GM18519 (cell line): ENCODE results near the gene CRAMP1.
"Not testable (repeated sequence)": the region's sequence is repeated elsewhere in the genome, so short reads cannot be mapped to it uniquely, and the experiment has no call there.

ENCODE experiments used
- ATAC-seq: cut with Tn5 transposase; IDR thresholded peaks from one replicate; pipeline ENCODE4 v1.9.1; 2021; ENCODE audit warnings: mild to moderate bottlenecking, moderate library complexity; ENCODE audit not compliant: unreplicated experiment, low FRiP score

Gene CRAMP1

GRCh38 chr16:1612320-1613111 is at the start of gene CRAMP1:
Gene CRAMP1, plus strand, starts transcription at chr16:1612360. Its CDS starts 2,280 bp downstream, at chr16:1614640.
- ATAC-seq = peak; percentile 14

GRCh38 chr16:1563786-1564185 is 48.4 kb upstream of the CRAMP1 start:
- ATAC-seq = no peak

- no peak for ATAC-seq
These were observed 47.8 kb upstream of the CRAMP1 start for GRCh38 chr16:1564325-1564724.

- ATAC-seq = no peak
These were observed 46.9 kb upstream of the CRAMP1 start for GRCh38 chr16:1565083-1565805.

- ATAC-seq = no peak
These were observed 44.2 kb upstream of the CRAMP1 start for GRCh38 chr16:1567988-1568387.

GRCh38 chr16:1571012-1571671 is 41.0 kb upstream of the CRAMP1 start:
- ATAC-seq = no peak

- ATAC-seq = no peak
These were observed 39.5 kb upstream of the CRAMP1 start for GRCh38 chr16:1572673-1573072.

- no peak for ATAC-seq
These were observed 38.9 kb upstream of the CRAMP1 start for GRCh38 chr16:1573301-1573700.

GRCh38 chr16:1575578-1575977 is 36.6 kb upstream of the CRAMP1 start:
- no peak for ATAC-seq

- ATAC-seq = no peak
These were observed 32.9 kb upstream of the CRAMP1 start for GRCh38 chr16:1579214-1579613.

GRCh38 chr16:1580256-1580655 is 31.9 kb upstream of the CRAMP1 start:
- no peak for ATAC-seq

- no peak for ATAC-seq
These were observed 31.2 kb upstream of the CRAMP1 start for GRCh38 chr16:1580956-1581355.

- ATAC-seq = no peak
These were observed 30.4 kb upstream of the CRAMP1 start for GRCh38 chr16:1581804-1582203.

- ATAC-seq = no peak
These were observed 29.0 kb upstream of the CRAMP1 start for GRCh38 chr16:1583180-1583579.

GRCh38 chr16:1584926-1585484 is 27.2 kb upstream of the CRAMP1 start:
- ATAC-seq = no peak

GRCh38 chr16:1590366-1590765 is 21.8 kb upstream of the CRAMP1 start:
- no peak for ATAC-seq

- no peak for ATAC-seq
These were observed 21.0 kb upstream of the CRAMP1 start for GRCh38 chr16:1590930-1591705.

- no peak for ATAC-seq
These were observed 19.7 kb upstream of the CRAMP1 start for GRCh38 chr16:1592446-1592845.

- not testable (repeated sequence) for ATAC-seq
These were observed 16.6 kb upstream of the CRAMP1 start for GRCh38 chr16:1595511-1595910.

GRCh38 chr16:1596516-1596915 is 15.6 kb upstream of the CRAMP1 start:
- ATAC-seq = no peak
